HepG2 (cell line): ENCODE measurements around the gene FPGS. TPM values are rescaled to one million over a fixed set of nuclear protein-coding genes. Genes with fewer than 3 reads are reported as not detected.

Source experiments
- FOXJ3 ChIP-seq: sonication (generic); formaldehyde crosslinking; IDR thresholded peaks from 2 replicates; pipeline ENCODE4 v1.4.0; 2020; ENCODE audit warnings: missing genetic modification reagents, mild to moderate bottlenecking, borderline replicate concordance
- THAP9 ChIP-seq: sonication (generic); formaldehyde crosslinking; IDR thresholded peaks from 2 replicates; pipeline ENCODE4; 2020; ENCODE audit warnings: missing genetic modification reagents, mild to moderate bottlenecking, borderline replicate concordance
- ZBTB2 ChIP-seq: sonication (generic); formaldehyde crosslinking; IDR thresholded peaks from 2 replicates; pipeline ENCODE4 v1.8.0; 2022; ENCODE audit warnings: low read depth, missing genetic modification reagents
- ZNF451 ChIP-seq: sonication (generic); formaldehyde crosslinking; IDR thresholded peaks from 2 replicates; pipeline ENCODE4 v1.5.0; 2020; ENCODE audit warnings: mild to moderate bottlenecking, missing genetic modification reagents
- ZNF614 ChIP-seq: IDR thresholded peaks from 2 replicates; pipeline ENCODE4 v1.6.1; 2018; ENCODE audit warnings: missing biosample characterization, missing genetic modification reagents, inconsistent platforms, borderline replicate concordance
- ZNF775 ChIP-seq: sonication (generic); formaldehyde crosslinking; IDR thresholded peaks from 2 replicates; pipeline ENCODE4 v1.4.0; 2020; ENCODE audit warnings: missing genetic modification reagents, mild to moderate bottlenecking, moderate library complexity, borderline replicate concordance
- polyA plus RNA-seq, 8 experiments: library from polyadenylated mRNA; depleted of rRNA in 3 of 8; stranded (reverse) in 7 of 8; unstranded in 1 of 8; fragments of >200 nt; fragmentation: Illumina TruSeq in 4 of 8; extraction: Trizol in 4 of 8; gene quantifications; 2 replicates each; pipeline versions ENCODE4 v1.2.1 to v1.2.3, GENCODE V29; 2011 to 2016; ENCODE audit warnings: low read depth in 4 of 8, missing spikeins in 1 of 8, mixed read lengths in 1 of 8; ENCODE audit not compliant: insufficient read depth in 1 of 8
- total RNA-seq, 5 experiments: library from RNA; depleted of rRNA; stranded (reverse); fragments of >200 nt; fragmentation: Illumina TruSeq; extraction: Trizol; gene quantifications; 2 replicates each; pipeline ENCODE4 v1.2.3, GENCODE V29; 2016; ENCODE audit warnings: low read depth in 1 of 5
- TF ChIP-seq, protein P1 (sequence below): sonication (generic); formaldehyde crosslinking; IDR thresholded peaks from 2 replicates; pipeline ENCODE4 v1.5.0; 2020; ENCODE audit warnings: mild to moderate bottlenecking, missing genetic modification reagents
- TF ChIP-seq, protein P2 (sequence below): IDR thresholded peaks from 2 replicates; pipeline ENCODE4 v1.4.0; 2020; ENCODE audit warnings: mild to moderate bottlenecking, missing genetic modification reagents
- TF ChIP-seq, protein P3 (sequence below): sonication (generic); formaldehyde crosslinking; IDR thresholded peaks from 2 replicates; pipeline ENCODE4 v1.4.0; 2020; ENCODE audit warnings: missing genetic modification reagents
- TF ChIP-seq, protein P4 (sequence below): sonication (generic); formaldehyde crosslinking; IDR thresholded peaks from 2 replicates; pipeline ENCODE4 v1.4.0; 2020; ENCODE audit warnings: mild to moderate bottlenecking, missing genetic modification reagents

Gene FPGS
- total and polyA plus RNA-seq, 2 of the 13 experiments (the other 11 are each of a cell fraction or from before 2014, with no cell fraction given): 35.6 to 36.8 TPM

DNA sequence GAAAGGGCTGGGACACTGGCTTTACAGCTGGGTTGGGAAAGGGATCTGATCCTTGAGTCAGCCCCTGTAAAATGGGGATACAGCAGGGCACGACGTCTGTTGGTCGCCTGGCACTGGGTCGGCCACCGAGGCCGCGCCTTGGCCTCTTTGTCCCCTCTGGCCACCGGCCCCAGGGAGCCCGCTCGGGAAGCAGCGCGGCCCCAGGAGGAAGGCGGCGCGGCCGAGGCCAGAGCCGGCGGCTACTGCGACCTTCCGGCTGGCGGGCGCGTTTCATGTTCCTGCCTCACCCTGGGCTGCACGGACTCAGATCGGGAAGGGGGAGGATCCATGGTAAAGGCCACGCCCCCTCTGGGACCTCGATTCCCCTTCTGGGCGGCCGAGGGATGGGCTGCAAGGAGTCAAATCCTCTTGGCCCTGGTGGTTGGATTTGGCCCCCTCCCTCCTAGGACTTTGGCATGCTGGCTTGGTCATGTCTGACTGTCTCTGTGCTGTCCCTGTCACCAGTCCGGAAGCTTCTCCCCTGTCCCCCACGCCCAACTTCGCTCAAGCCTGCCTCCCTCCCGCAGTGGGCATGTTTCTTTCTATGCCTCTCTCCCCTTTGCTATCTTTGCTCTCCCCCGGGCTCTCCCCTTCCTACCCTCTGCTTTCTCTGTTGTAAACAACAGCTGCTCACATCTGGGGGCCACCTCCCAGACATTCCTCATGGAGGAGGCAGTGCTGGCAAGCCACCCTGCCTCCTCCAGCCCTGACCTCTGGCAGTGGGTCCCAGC, 25.8 kb downstream of the FPGS start (continued):
- TF ChIP-seq ZBTB2 (CRISPR knock-in tag) (no peak), ZNF614 (peak; percentile 17; the same call in 1 of the 2 replicates), ZNF775 (CRISPR knock-in tag) (peak; percentile 62; the same call in 1 of the 2 replicates), ZNF451 (CRISPR knock-in tag) (no peak), FOXJ3 (no peak), THAP9 (CRISPR knock-in tag) (no peak)
- TF ChIP-seq, protein P1, sequence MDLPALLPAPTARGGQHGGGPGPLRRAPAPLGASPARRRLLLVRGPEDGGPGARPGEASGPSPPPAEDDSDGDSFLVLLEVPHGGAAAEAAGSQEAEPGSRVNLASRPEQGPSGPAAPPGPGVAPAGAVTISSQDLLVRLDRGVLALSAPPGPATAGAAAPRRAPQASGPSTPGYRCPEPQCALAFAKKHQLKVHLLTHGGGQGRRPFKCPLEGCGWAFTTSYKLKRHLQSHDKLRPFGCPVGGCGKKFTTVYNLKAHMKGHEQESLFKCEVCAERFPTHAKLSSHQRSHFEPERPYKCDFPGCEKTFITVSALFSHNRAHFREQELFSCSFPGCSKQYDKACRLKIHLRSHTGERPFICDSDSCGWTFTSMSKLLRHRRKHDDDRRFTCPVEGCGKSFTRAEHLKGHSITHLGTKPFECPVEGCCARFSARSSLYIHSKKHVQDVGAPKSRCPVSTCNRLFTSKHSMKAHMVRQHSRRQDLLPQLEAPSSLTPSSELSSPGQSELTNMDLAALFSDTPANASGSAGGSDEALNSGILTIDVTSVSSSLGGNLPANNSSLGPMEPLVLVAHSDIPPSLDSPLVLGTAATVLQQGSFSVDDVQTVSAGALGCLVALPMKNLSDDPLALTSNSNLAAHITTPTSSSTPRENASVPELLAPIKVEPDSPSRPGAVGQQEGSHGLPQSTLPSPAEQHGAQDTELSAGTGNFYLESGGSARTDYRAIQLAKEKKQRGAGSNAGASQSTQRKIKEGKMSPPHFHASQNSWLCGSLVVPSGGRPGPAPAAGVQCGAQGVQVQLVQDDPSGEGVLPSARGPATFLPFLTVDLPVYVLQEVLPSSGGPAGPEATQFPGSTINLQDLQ: peak; percentile 34; the same call in 1 of the 2 replicates
- TF ChIP-seq, protein P2, sequence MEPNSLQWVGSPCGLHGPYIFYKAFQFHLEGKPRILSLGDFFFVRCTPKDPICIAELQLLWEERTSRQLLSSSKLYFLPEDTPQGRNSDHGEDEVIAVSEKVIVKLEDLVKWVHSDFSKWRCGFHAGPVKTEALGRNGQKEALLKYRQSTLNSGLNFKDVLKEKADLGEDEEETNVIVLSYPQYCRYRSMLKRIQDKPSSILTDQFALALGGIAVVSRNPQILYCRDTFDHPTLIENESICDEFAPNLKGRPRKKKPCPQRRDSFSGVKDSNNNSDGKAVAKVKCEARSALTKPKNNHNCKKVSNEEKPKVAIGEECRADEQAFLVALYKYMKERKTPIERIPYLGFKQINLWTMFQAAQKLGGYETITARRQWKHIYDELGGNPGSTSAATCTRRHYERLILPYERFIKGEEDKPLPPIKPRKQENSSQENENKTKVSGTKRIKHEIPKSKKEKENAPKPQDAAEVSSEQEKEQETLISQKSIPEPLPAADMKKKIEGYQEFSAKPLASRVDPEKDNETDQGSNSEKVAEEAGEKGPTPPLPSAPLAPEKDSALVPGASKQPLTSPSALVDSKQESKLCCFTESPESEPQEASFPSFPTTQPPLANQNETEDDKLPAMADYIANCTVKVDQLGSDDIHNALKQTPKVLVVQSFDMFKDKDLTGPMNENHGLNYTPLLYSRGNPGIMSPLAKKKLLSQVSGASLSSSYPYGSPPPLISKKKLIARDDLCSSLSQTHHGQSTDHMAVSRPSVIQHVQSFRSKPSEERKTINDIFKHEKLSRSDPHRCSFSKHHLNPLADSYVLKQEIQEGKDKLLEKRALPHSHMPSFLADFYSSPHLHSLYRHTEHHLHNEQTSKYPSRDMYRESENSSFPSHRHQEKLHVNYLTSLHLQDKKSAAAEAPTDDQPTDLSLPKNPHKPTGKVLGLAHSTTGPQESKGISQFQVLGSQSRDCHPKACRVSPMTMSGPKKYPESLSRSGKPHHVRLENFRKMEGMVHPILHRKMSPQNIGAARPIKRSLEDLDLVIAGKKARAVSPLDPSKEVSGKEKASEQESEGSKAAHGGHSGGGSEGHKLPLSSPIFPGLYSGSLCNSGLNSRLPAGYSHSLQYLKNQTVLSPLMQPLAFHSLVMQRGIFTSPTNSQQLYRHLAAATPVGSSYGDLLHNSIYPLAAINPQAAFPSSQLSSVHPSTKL: peak; percentile 39; the same call in 1 of the 2 replicates
- TF ChIP-seq, protein P3, sequence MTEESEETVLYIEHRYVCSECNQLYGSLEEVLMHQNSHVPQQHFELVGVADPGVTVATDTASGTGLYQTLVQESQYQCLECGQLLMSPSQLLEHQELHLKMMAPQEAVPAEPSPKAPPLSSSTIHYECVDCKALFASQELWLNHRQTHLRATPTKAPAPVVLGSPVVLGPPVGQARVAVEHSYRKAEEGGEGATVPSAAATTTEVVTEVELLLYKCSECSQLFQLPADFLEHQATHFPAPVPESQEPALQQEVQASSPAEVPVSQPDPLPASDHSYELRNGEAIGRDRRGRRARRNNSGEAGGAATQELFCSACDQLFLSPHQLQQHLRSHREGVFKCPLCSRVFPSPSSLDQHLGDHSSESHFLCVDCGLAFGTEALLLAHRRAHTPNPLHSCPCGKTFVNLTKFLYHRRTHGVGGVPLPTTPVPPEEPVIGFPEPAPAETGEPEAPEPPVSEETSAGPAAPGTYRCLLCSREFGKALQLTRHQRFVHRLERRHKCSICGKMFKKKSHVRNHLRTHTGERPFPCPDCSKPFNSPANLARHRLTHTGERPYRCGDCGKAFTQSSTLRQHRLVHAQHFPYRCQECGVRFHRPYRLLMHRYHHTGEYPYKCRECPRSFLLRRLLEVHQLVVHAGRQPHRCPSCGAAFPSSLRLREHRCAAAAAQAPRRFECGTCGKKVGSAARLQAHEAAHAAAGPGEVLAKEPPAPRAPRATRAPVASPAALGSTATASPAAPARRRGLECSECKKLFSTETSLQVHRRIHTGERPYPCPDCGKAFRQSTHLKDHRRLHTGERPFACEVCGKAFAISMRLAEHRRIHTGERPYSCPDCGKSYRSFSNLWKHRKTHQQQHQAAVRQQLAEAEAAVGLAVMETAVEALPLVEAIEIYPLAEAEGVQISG (CRISPR knock-in tag): peak; percentile 90
- TF ChIP-seq, protein P4, sequence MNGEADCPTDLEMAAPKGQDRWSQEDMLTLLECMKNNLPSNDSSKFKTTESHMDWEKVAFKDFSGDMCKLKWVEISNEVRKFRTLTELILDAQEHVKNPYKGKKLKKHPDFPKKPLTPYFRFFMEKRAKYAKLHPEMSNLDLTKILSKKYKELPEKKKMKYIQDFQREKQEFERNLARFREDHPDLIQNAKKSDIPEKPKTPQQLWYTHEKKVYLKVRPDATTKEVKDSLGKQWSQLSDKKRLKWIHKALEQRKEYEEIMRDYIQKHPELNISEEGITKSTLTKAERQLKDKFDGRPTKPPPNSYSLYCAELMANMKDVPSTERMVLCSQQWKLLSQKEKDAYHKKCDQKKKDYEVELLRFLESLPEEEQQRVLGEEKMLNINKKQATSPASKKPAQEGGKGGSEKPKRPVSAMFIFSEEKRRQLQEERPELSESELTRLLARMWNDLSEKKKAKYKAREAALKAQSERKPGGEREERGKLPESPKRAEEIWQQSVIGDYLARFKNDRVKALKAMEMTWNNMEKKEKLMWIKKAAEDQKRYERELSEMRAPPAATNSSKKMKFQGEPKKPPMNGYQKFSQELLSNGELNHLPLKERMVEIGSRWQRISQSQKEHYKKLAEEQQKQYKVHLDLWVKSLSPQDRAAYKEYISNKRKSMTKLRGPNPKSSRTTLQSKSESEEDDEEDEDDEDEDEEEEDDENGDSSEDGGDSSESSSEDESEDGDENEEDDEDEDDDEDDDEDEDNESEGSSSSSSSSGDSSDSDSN: peak; percentile 89
